Thoracic aorta (tissue), 2 donors: ENCODE measurements around the gene CUEDC1. TPM values are rescaled to one million over a fixed set of nuclear protein-coding genes. Genes with fewer than 3 reads are reported as not detected.
A peak's percentile ranks its signal among the peaks of the same experiment; 100 is the strongest.

Experiments
- ATAC-seq: fragments of 150-250 bp; one replicate; pipeline ENCODE4 v1.8.0; 2017; ENCODE audit warnings: low read depth; ENCODE audit not compliant: insufficient number of reproducible peaks, low FRiP score
- DNase-seq: peaks from one replicate; pipeline ENCODE4 v3.0.0-alpha.2; 2020; ENCODE audit warnings: low spot score
- H3K27ac ChIP-seq, 2 donors: fragments of 200-600 bp; sonication (generic); 1 replicate in 1 of 2; 2 replicates in 1 of 2; pipeline ENCODE4 v1.5.1; 2016; ENCODE audit warnings: mild to moderate bottlenecking in 2 of 2, moderate library complexity in 2 of 2
- H3K27me3 ChIP-seq: fragments of 200-600 bp; sonication (generic); replicated peaks from 2 replicates; pipeline ENCODE4 v1.6.0; 2016; ENCODE audit warnings: mild to moderate bottlenecking; ENCODE audit not compliant: insufficient read depth
- H3K36me3 ChIP-seq: fragments of 200-600 bp; sonication (generic); one replicate; pipeline ENCODE4 v1.5.1; 2016
- H3K4me1 ChIP-seq, 2 donors: fragments of 200-600 bp; sonication (generic); 1 replicate in 1 of 2; 2 replicates in 1 of 2; pipeline versions ENCODE4 v1.5.1 to v1.6.0; 2016; ENCODE audit warnings: low read depth in 2 of 2, mild to moderate bottlenecking in 1 of 2; ENCODE audit not compliant: control insufficient read depth in 1 of 2
- H3K4me3 ChIP-seq: fragments of 200-600 bp; sonication (generic); 2 replicates; pipeline ENCODE4 v1.5.1; 2016; ENCODE audit warnings: mild to moderate bottlenecking
- H3K9me3 ChIP-seq: fragments of 200-600 bp; sonication (generic); 2 replicates; pipeline ENCODE4 v1.5.1; 2016
- total RNA-seq, 2 donors: library from RNA; depleted of rRNA; stranded (reverse); fragments of >200 nt; gene quantifications; one replicate each; pipeline versions ENCODE4 v1.1.0 to v1.2.3, GENCODE V29; 2016
- TF ChIP-seq, protein P1 (sequence below): fragments of 200-600 bp; sonication (generic); IDR thresholded peaks from one replicate; pipeline ENCODE4 v1.5.1; 2019; ENCODE audit warnings: antibody characterized with exemption

Gene CUEDC1
- total RNA-seq, 2 donors from 2014 or later, result 32.7 to 93.1 TPM

DNA sequence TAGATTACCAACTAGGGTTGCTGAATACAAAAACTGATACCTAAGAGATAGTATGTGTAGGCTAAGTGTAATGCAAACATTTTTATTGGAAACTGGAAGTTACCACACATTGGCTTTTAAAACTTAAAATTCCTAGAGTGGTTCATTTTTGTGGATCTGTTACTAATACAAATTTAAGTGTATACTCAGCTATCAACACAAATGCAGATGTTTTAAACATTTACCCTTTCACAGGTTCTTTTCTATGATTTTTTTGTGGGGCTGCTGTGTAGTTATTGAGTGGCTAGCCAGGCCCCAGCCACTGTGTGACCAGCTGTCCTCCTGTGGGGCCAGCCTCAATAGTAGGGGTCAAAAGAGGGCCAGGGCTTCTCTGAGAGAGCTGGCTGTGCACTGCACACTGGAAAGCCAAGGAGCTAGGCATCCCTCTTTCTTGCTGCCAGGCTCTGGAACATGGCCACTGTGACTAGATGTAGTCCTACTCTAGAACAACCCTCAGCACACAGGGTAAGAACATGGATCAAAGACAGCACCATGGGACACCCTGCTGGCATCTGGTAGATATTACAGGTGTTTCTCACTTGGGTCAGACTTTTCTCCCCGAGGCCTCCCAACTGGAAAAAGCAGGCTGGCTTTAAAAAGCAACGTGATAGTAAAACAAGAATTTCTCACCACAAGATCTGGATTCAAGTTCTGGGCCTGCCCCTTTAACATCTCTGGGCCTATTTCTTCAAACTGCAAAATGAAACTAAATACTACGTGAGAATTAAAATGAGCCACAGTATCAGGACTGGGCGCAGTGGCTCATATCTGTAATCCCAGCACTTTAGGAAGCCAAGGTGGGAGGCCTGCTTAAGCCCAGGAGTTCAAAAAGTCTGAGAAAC, 40.1 kb upstream of the CUEDC1 start:
- H3K9me3 ChIP-seq, result no peaks in the 10 kb centered on the region
- H3K4me3 ChIP-seq, result no peak overlapping the region
- no peaks in the 10 kb centered on the region for H3K27me3 ChIP-seq
- H3K4me1 ChIP-seq, result peaks cover 0 to 15% of the 10 kb centered on the region in 2 donors
- no peaks in the 10 kb centered on the region for H3K36me3 ChIP-seq
- ATAC-seq, result peak; percentile 72
- peak; percentile 9 for DNase-seq
- peak overlapping the region in 1 of 2 donors; percentile 49 for H3K27ac ChIP-seq
- TF ChIP-seq, protein P1, sequence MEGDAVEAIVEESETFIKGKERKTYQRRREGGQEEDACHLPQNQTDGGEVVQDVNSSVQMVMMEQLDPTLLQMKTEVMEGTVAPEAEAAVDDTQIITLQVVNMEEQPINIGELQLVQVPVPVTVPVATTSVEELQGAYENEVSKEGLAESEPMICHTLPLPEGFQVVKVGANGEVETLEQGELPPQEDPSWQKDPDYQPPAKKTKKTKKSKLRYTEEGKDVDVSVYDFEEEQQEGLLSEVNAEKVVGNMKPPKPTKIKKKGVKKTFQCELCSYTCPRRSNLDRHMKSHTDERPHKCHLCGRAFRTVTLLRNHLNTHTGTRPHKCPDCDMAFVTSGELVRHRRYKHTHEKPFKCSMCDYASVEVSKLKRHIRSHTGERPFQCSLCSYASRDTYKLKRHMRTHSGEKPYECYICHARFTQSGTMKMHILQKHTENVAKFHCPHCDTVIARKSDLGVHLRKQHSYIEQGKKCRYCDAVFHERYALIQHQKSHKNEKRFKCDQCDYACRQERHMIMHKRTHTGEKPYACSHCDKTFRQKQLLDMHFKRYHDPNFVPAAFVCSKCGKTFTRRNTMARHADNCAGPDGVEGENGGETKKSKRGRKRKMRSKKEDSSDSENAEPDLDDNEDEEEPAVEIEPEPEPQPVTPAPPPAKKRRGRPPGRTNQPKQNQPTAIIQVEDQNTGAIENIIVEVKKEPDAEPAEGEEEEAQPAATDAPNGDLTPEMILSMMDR, result peak; percentile 77

DNA sequence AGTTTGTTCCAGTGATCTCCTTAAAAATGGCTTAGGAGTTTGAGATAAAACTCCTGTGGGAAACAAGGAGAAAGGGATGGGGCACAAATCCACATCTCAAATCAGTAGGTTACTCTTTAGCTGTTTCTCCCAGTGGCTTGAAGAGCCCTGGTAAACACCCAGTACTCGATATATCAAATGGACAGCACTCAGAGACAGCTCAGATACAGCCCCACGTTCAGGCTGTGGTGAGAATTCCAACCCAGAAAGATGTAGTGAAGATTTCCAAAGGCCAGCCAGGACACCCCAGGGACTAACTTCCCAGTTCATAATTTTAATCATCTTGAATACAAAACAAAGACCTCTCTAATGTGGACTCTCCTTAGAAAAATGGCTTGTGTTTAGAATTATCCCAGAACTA, 39.2 kb upstream of the CUEDC1 start:
- DNase-seq (no peak), ATAC-seq (no peak)
- TF ChIP-seq, protein P1, result no peak
- H3K36me3 ChIP-seq, result no peaks in the 10 kb centered on the region
- peak overlapping the region in 1 of 2 donors; percentile 25 for H3K27ac ChIP-seq
- H3K4me1 ChIP-seq, result peaks cover 0 to 11% of the 10 kb centered on the region in 2 donors
- H3K4me3 ChIP-seq, result no peak overlapping the region
- no peaks in the 10 kb centered on the region for H3K9me3 ChIP-seq
- H3K27me3 ChIP-seq, result no peaks in the 10 kb centered on the region

DNA sequence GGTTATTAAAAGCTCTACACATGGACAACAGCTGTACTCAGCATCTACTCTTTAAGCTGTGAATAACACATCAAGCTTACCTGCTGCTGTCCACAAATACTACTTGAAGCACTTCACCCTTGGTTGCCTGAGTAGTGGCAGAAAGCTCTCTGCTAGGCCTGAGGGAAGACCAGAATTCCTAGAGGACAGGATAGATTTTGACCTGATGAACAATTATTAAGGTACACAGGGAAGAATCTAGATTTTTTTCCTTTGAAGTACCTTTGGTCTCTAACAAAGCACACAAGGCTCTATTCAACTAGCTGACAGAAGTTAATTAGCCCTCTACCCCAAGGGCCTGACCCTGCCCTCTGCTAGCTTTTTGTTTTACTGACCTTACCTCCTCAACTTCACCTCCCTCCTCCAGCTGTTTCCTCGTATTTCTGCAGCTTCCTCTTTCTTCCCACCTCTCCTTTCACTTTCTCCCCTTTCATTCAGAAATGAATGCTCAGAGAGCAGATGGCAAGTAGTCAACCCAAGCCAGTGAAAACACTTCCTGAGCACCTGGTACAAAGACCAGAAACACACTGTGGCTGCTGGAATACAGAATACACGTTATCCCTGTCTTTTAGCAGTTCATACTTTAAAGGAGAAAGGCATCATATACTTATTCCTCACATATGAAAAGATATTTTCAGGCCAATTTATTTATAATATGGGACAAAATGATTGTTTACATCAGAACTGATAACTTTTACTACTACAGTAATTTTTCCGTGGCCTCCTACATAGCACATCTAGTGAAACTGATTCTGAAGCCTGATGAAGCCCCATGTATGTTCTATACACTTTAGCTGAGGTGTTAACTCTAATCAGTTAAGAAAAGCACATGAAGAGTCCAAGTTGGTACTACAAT, 38.5 kb upstream of the CUEDC1 start:
- no peaks in the 10 kb centered on the region for H3K27me3 ChIP-seq
- DNase-seq (no peak), ATAC-seq (no peak)
- H3K4me1 ChIP-seq, result peaks cover 0 to 17% of the 10 kb centered on the region in 2 donors
- no peaks in the 10 kb centered on the region for H3K36me3 ChIP-seq
- no peaks in the 10 kb centered on the region for H3K9me3 ChIP-seq
- H3K4me3 ChIP-seq, result no peak overlapping the region
- TF ChIP-seq, protein P1, result no peak
- H3K27ac ChIP-seq, result no peak overlapping the region

DNA sequence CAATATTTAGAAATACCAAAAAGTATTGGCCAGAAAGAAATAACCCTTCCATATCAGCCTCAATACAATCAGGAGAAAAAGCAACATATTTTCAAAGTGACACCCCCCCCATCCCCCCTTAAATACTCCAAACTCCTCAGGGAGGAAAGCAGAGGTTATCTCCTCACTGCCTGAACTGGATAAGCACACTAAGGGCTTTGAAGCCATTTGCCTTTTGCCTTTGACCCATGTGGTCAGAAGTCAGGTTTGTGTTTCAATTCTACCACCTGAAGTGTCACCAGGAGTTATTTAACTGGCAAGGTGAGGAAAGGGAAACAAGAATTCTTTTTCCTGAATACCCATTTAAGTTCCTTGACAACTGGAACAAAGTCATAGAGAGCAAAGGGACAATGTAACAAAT, 36.3 kb upstream of the CUEDC1 start:
- Histone ChIP-seq H3K27me3 (no peaks in the 10 kb centered on the region), H3K27ac (no peak overlapping the region), H3K4me3 (no peak overlapping the region), H3K9me3 (no peaks in the 10 kb centered on the region), H3K36me3 (no peaks in the 10 kb centered on the region), H3K4me1 (peaks cover 0 to 20% of the 10 kb centered on the region in 2 donors)
- ATAC-seq (no peak), DNase-seq (no peak)
- TF ChIP-seq, protein P1, result no peak

DNA sequence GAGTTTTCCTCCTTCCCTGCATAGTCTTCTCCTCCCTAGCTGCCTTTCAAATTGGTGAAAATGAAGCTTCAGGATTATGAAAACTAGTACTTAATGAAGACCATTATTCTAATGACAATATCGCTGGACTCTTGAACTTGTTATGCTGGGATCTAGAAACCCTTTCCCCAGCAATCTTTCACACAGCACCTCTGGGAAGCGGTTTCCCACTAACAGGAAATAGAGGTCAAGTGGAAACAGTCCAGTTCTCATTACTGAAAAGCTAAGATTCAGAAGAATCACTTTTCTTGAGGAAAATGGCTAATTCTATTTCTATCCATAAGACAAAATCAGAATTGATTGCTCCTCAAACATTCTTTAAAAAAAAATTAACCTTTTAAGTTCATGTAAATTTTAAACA, 34.8 kb upstream of the CUEDC1 start:
- TF ChIP-seq, protein P1, result no peak
- no peaks in the 10 kb centered on the region for H3K9me3 ChIP-seq
- H3K27ac ChIP-seq, result no peak overlapping the region
- no peaks in the 10 kb centered on the region for H3K36me3 ChIP-seq
- H3K4me1 ChIP-seq, result peaks cover 14 to 25% of the 10 kb centered on the region in 2 donors
- H3K27me3 ChIP-seq, result no peaks in the 10 kb centered on the region
- DNase-seq (no peak), ATAC-seq (no peak)
- H3K4me3 ChIP-seq, result no peak overlapping the region
